GM19193 (cell line): ENCODE results near the gene OTOP1.

Experiments used
- POLR2A ChIP-seq: IDR thresholded peaks from 4 replicates; pipeline ENCODE4 v1.6.1; 2011; ENCODE audit not compliant: insufficient read depth, insufficient read length; ENCODE audit errors: extremely low read depth

The OTOP1 gene

DNA sequence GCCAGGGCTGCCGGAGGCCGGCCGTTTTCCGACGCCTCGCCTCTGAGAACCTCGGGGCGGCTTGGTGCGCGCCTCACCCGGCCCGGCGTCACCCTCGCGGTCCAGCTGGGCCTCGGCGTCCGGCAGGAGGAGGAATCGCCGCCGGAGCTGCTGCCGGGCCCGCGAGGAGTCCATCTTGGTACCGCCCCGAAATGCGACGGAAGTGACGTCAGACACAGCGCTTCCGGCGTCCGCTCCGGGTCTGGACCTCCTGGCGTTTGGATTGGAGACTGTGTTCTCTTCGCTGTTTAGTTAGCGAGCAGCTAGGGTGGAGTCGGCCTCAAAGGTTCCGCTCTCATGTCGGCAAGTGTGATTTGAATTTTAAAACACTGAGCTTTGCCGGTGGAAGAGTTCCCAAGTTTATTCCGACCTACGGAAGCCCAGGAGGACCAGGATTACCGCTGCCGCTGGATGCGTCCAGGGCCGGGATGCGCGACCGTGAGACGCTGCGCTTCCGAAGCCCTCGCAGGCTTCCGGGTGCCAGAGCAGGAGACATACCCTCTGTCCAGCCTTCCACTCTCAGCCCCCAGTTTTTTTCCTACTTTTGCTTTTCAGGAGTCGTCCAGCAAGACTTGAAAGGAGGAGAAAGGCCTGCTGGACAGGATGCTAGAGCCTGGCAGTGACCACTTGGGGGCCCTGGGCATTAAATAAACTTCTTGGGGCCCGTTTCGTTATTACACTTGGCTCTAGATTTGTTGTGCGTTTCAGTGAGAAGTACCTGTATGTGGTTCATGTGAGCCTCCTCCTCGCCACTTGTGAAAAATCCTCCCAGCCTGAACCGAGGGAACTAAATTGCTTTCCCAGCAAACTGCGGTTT, 21.5 kb upstream of the OTOP1 start, which contains the start of gene TMEM128:
Gene TMEM128 (minus strand): TSS at position 195 of the 856 bp plus-strand sequence. CDS start 21 bp downstream, at position 174.
- TF ChIP-seq POLR2A = peak; percentile 96

GRCh38 chr4:4247696-4248028, 20.9 kb upstream of the OTOP1 start:
- TF ChIP-seq POLR2A = no peak

DNA sequence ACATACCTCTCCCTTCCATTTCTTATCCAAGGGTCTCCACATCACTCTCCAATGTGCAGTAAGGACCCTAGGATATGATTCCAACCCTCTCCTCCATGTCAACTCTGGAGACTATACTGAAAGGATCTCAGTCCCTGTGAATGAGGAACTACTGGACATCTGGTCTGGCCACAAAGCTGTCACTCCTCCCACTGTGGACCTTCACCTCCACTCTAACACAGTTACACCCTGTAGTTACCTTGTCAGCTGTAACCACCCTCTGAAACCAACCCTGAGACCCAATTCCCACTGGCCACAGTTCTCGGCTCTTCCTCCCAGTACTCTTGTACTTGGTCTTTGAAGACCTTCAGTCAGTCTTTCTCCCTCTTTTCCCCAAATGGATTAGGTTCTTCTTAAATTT, 18.4 kb upstream of the OTOP1 start:
- TF ChIP-seq POLR2A = no peak

DNA sequence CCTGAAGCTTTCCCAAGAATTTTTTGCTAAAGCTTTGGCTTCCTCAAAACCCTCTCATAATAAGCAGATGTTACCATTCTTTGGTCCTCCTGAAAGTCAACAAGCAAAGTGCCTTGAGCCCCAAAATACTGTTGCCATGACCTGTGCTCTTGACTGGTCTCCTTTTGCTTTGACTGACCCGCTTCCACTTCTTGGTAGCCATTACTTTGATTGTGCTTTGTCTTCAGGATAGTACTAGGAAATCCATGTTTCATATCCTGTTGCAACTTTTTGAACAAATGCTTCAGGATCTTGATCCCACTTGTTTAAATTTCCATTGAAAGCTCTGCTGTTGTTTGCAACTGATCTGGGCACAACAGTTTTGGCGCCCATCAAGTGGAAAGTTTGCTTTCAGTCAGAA, 6.9 kb upstream of the OTOP1 start:
- TF ChIP-seq POLR2A = no peak

- TF ChIP-seq POLR2A = no peak
Observed at GRCh38 chr4:4228356-4228668, 1.6 kb upstream of the OTOP1 start.

- no peak for TF ChIP-seq POLR2A
Observed at GRCh38 chr4:4227510-4228355, 1.0 kb upstream of the OTOP1 start.

GRCh38 chr4:4225915-4226605, 669 bp downstream of the OTOP1 start:
- no peak for TF ChIP-seq POLR2A

DNA sequence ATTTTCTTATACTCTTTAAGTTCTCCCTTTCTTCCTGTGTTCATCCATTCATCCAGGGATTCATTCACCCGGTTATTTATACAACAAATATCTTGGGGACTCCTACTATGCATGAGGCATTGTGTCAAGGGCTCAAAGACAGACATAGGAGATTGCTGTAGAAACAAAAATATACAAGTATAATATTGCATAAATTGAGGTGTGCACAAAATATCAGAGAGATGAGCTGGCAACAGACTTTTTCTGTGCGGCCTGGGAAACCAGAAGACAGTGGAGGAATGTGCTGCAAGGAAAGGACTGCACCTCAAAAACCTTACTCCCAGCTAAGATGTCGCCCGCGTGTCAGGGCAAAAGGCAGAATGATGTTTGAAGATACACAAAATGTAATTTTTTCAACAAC, 9.6 kb downstream of the OTOP1 start:
- no peak for TF ChIP-seq POLR2A

- no peak for TF ChIP-seq POLR2A
Observed at GRCh38 chr4:4216648-4217047, 10.1 kb downstream of the OTOP1 start.

DNA sequence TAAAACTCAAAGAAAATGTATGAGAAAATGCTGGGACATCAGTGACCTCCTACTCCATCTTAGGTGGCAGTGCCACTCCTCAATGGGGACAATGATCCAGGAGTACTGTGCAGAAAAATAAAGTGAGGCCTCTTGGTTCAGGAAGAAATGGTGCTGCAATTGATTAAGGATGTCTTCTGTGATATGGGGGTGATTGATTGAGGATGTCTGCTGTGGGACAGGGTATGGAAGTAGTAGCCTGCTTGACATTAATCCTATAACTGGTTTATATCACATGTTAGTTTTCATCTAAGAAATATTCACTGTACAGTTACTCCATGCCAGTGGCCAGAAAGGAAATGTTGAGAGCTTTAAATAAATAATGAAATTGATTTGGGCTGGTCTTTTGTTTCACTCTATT, 20.5 kb downstream of the OTOP1 start:
- no peak for TF ChIP-seq POLR2A

DNA sequence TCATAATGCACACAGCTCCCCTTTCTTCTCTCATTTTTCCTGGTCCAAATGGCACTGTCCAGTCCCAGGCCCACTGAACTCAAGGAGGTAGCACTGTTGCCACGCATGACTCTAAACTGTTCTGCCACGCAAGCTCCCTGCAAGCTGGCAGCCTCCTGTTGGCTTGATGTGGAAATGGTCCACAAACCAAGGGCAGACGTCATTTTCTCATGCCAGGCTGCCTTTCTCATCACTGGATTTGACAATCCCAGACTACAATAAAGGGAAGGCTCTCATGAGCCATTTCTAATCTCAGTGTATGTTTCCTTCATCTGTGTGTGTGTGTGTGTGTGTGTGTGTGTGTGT, 22.4 kb downstream of the OTOP1 start:
- TF ChIP-seq POLR2A = no peak

DNA sequence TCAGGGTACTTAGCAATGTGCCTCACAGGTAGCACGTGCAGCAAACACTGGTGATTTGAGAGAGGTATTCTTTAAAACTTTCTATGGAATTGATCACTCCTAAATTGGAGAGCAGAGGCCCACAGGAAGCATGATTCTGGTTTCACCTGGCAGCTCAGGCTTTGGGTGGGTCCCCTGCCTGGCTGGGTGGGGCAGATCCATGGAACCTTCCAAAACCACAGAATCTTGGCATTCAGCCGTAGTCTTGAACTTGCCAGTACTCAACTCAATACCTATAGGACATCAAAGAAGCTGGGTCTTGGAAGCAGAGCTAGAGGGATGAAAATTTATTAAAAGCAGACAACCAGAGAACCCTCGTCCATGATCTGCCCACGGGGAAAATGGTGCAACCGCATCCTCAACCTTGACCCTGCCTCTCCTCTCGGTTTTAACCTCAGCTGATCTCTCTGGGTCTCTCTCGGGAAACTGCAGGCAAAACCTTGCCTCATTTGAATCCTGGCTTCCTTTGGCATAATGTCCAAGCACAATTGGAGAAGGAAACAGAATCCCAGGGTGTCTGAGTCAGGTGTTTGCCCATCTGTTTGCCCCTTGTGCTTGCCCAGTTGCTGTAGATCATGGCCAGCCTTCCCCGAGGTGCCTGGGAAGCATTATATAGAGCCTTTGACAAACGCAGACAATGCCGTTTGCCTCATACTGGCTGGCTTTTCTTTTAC, 22.9 kb downstream of the OTOP1 start:
- no peak for TF ChIP-seq POLR2A

DNA sequence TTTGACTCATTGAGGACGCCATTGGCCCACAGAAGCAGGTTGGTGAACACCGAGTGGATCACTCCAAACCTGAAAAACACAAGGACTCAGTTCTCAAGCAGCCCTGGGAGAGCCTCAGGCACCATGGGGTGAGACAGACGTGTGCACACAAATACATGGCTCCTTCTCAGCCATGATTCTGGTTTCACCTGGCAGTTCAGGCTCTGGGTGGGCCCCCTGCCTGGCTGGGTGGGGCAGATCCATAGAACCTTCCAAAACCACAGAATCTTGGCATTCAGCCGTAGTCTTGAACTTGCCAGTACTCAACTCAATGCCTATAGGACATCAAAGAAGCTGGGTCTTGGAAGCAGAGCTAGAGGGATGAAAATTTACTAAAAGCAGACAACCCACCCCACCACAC, 24.2 kb downstream of the OTOP1 start:
- TF ChIP-seq POLR2A = no peak

GRCh38 chr4:4200624-4201023, 26.1 kb downstream of the OTOP1 start:
- TF ChIP-seq POLR2A = no peak

DNA sequence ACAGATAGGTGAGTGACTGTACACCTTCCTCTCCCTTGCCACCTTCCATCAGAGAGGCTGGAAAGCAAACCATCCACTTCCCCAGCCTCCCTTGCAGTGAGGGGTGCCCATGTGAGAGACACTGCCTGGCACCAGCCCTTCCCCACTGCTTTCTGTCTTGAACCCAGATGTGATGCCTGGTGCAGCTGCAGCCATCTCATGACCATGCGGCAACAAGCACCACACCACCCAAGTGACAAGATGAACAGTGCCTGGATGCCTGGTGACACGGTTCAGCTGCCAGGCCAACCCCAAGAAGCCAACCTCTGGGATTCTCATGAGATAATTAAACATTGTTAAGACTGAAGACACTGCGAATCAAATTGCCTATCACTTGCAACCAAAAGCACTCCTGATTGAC, 31.4 kb downstream of the OTOP1 start:
- TF ChIP-seq POLR2A = no peak

- no peak for TF ChIP-seq POLR2A
Observed at GRCh38 chr4:4185528-4185927, 41.2 kb downstream of the OTOP1 start.
